Osteocyte (in vitro differentiated cells): ENCODE data around the gene RBM25. TPM values are rescaled to one million over a fixed set of nuclear protein-coding genes. Genes with fewer than 3 reads are reported as not detected.

Experiments
- total RNA-seq: library from RNA; stranded (reverse); gene quantifications from 2 replicates; pipeline ENCODE4 v1.2.1, GENCODE V29; 2021

The RBM25 gene
- total RNA-seq, 1 donor from 2014 or later: 62.7 TPM

Other genes with a start within 250 kb of the RBM25 start
- gene DPF3, start 164.4 kb upstream of the RBM25 start, total RNA-seq: 5.3 and 5.8 TPM in 2 replicates
- gene DCAF4, start 132.1 kb upstream of the RBM25 start, total RNA-seq: 14.3 and 17.5 TPM in 2 replicates
- gene ZFYVE1, start 31.4 kb upstream of the RBM25 start, total RNA-seq: 38.1 and 41.5 TPM in 2 replicates
- 64.4 and 64.6 TPM in 2 replicates for gene PSEN1, start 78.0 kb downstream of the RBM25 start, total RNA-seq
- 44.3 and 48.7 TPM in 2 replicates for gene PAPLN, start 179.0 kb downstream of the RBM25 start, total RNA-seq